ENCODE data around the gene PER3.

Gene PER3

DNA sequence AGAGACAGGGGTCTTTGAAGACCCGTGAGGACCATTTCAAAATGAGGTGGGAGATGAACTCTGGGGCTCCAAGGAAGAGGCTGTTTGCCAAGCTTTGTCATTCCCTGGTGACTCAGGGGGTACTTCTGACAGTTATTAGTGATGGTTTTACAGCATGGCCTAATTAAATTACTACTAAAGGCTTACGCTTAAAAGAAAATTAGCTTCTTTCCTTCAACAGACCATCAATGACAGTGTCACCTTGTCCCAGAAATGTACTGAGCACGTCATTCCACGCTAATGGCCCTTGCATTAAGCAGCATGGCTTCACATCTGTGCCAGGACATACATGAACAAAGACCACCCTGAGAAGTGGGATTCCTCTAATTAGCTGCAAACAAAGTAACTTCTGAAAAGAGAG is 73.9 kb downstream of the PER3 start:
- no peaks in the 10 kb centered on the region for H3K36me3 Mint-ChIP-seq (ENCODE audit: low read depth)
- no peak overlapping the region for H3K27ac Mint-ChIP-seq
- no peak for DNase-seq (ENCODE audit: low spot score)
- H3K4me1 Mint-ChIP-seq (ENCODE audit: low read depth): peaks cover 2% of the 10 kb centered on the region
- H3K4me3 Mint-ChIP-seq: no peak overlapping the region
- H3K9me3 Mint-ChIP-seq: no peaks in the 10 kb centered on the region
- peaks cover 5% of the 10 kb centered on the region for H3K27me3 Mint-ChIP-seq (ENCODE audit: low read depth)

DNA sequence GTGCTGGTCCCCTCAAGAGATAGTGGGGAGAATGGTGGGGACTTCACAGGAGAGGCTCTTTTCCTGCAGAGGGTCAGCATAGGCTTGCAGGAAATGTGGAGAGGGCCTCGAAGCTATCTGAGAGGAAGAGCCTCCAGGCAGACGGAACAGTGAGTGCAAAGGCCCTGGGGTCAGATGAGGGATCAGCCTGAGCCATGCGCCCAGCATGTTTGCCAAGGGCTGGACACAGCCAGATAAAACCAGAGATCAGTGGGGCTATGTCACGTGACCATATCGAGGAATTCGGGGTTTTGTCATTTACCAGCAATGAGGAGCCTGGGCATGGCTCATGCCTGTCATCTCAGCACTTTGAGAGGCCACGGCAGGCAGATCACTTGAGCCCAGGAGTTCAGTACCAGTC is 75.3 kb downstream of the PER3 start:
- Mint-ChIP-seq H3K4me3 (no peak overlapping the region), H3K36me3 (ENCODE audit: low read depth) (no peaks in the 10 kb centered on the region), H3K27me3 (ENCODE audit: low read depth) (peaks cover 3% of the 10 kb centered on the region), H3K4me1 (ENCODE audit: low read depth) (peaks cover 2% of the 10 kb centered on the region), H3K9me3 (no peaks in the 10 kb centered on the region), H3K27ac (no peak overlapping the region)
- no peak for DNase-seq (ENCODE audit: low spot score)

DNA sequence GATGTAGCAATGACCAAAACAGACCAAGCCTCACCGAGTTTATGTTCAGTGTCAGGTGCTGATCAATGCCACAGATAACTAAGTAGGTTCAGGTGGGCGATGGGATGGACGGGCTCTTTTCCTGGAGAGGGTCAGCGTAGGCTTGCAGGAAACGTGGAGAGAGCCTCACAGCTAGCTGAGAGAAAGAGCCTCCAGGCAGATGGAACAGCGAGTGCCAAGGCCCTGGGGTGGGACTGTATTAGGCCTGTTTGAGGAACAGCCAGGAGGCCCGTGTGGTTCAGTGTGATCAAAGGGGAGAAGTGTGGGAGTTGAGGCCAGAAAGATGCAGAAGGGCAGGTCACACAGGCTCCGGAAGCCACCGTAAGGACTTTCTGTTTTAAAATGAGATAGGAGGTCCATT is 76.0 kb downstream of the PER3 start:
- peaks cover 2% of the 10 kb centered on the region for H3K27me3 Mint-ChIP-seq (ENCODE audit: low read depth)
- H3K36me3 Mint-ChIP-seq (ENCODE audit: low read depth): no peaks in the 10 kb centered on the region
- DNase-seq (ENCODE audit: low spot score): no peak
- H3K27ac Mint-ChIP-seq: no peak overlapping the region
- H3K4me3 Mint-ChIP-seq: no peak overlapping the region
- peaks cover 2% of the 10 kb centered on the region for H3K4me1 Mint-ChIP-seq (ENCODE audit: low read depth)
- H3K9me3 Mint-ChIP-seq: no peaks in the 10 kb centered on the region

DNA sequence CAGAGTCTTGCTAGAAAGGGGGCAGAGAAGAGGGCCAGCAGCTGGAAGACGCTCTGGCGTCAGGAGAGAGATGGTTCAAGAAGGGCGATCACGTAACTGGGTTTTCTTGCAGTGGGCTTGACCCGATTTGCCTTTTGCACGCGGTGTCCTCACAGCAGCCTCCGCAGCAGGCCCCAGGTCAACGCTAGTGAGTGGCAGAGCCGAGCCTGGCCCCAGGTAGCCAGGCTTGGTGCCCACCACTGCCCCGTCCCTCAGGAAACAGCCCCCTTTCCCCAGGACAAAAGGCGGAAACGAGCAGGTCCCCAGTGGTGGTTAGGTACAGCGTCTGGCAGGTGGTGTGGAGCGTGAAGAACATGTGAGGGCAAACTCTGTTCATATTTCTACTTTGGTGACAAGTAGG is 77.4 kb downstream of the PER3 start:
- no peaks in the 10 kb centered on the region for H3K4me1 Mint-ChIP-seq (ENCODE audit: low read depth)
- H3K9me3 Mint-ChIP-seq: no peaks in the 10 kb centered on the region
- DNase-seq (ENCODE audit: low spot score): no peak
- H3K27ac Mint-ChIP-seq: no peak overlapping the region
- no peaks in the 10 kb centered on the region for H3K36me3 Mint-ChIP-seq (ENCODE audit: low read depth)
- no peak overlapping the region for H3K4me3 Mint-ChIP-seq
- no peaks in the 10 kb centered on the region for H3K27me3 Mint-ChIP-seq (ENCODE audit: low read depth)

DNA sequence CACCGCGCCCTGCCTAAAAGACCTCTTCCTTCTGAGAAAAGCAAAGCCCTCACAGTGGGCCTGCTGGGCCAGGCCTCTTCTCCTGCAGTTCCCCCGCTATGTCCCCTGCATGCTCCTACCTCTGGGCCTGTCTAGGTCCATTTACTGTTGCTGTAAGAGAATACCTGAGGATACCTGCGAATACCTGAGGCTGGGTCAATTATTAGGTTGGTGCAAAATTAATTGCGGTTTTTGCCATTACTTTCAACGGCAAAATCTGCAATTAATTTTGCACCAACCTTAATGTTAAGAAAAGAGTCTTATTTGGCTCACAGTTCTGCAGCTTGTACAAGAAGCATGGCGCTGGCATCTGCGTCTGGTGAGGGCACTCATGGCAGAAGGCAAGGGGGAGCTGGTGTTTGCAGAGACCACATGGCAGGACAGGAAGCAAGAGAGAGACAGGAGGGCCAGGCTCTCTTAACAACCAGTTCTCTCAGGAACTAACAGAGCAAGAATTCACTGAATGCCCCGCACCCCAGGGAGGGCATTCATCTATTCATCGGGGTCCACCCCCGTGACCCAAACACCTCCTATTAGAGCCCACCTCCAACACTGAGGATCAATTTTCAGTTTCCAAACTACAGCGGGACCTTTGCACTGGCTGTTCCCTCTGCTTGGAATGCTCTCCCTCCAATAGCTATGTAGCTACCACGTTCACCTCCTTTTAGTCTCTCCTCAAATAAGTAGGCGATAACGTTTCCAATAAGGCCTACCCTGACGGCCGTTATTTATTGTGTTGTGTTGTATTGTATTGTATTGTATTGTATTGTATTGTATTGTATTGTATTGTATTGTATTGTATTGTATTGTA is 78.3 kb downstream of the PER3 start:
- Mint-ChIP-seq H3K9me3 (no peaks in the 10 kb centered on the region), H3K4me3 (no peak overlapping the region), H3K4me1 (ENCODE audit: low read depth) (no peaks in the 10 kb centered on the region), H3K27me3 (ENCODE audit: low read depth) (no peaks in the 10 kb centered on the region), H3K36me3 (ENCODE audit: low read depth) (no peaks in the 10 kb centered on the region), H3K27ac (no peak overlapping the region)
- DNase-seq (ENCODE audit: low spot score): no peak

DNA sequence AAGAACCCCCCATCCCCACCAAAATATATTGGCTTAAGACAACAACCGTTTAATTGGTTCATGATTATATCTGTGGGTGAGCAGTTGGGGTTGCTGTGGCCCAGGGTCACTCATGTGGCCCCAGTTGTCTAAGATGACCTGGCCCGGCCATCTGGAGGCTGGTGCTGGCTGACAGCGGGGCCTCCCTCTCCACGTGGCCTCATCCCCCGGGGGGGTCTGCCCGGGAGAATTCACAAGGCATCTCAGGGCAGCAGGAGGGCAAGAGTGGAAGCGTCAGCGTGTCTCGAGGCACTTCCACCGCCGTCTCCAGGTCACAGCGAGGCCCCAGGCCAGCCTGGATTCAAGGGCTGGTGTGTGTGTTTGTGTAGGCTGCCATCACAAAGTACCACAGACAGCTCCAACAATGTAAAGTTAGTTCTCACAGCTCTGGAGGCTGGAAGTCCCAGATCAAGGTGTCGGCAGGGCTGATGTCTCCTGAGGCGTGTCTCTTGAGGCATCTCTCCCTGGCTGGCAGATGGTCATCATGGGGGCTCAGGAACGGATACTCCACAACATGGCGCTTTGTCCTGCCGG is 79.8 kb downstream of the PER3 start:
- DNase-seq (ENCODE audit: low spot score): no peak
- H3K27me3 Mint-ChIP-seq (ENCODE audit: low read depth): no peaks in the 10 kb centered on the region
- H3K36me3 Mint-ChIP-seq (ENCODE audit: low read depth): no peaks in the 10 kb centered on the region
- H3K4me3 Mint-ChIP-seq: no peak overlapping the region
- H3K27ac Mint-ChIP-seq: no peak overlapping the region
- H3K4me1 Mint-ChIP-seq (ENCODE audit: low read depth): no peaks in the 10 kb centered on the region
- no peaks in the 10 kb centered on the region for H3K9me3 Mint-ChIP-seq

DNA sequence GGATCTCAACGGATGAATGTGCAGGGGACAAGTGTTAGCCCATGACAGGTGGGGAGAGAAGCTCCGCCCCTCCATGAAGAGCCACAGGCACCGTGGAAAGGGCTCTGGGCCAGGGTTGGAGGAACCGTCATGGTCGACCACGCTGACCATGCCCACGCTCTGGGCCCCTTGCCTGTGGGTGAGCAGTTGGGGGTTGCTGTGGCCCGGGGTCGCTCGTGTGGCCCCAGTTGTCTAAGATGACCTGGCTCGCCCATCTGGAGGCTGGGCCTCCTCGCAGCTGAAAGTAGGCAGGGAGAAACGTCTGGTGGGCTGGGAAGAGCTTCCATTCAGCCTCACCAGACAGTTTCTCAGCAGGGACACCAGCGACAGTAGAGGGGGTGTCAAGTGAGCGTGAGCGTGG is 81.9 kb downstream of the PER3 start:
- H3K27ac Mint-ChIP-seq: no peak overlapping the region
- no peaks in the 10 kb centered on the region for H3K9me3 Mint-ChIP-seq
- no peaks in the 10 kb centered on the region for H3K27me3 Mint-ChIP-seq (ENCODE audit: low read depth)
- no peaks in the 10 kb centered on the region for H3K4me1 Mint-ChIP-seq (ENCODE audit: low read depth)
- no peak for DNase-seq (ENCODE audit: low spot score)
- no peaks in the 10 kb centered on the region for H3K36me3 Mint-ChIP-seq (ENCODE audit: low read depth)
- no peak overlapping the region for H3K4me3 Mint-ChIP-seq

DNA sequence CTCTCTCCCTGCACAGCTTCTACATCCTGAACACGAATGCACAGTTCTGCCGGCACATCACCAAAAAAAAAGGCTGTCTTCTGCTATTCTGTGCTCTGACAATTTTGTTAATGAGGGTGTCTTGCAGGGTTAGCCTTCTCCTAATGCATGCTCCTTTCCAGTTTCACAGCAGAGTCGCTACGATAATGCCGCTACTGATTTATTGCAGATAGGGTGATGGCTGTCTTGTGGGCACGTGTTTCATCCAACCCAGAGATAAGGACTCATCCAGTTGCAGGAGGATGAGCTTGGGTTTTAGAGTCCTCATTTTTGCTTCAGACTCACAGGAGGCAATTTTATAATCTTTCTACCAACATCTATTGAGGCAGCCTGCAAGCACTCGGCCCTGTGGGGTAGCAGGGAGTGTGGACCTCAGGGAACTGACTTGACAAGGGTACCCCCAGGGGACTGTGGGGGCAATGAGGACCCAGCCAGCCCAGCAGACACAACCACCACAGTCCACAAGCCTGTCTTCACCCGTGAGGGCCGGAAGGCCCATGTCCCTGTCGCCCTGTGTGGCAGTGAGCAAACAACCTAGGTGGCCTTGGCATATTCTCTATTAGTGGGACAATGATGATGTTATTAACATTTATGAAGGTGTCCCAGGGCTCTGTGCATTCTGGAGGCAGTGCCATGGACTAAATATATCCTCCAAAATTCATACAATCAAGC is 84.1 kb downstream of the PER3 start:
- Mint-ChIP-seq H3K4me1 (ENCODE audit: low read depth) (no peaks in the 10 kb centered on the region), H3K4me3 (no peak overlapping the region), H3K27me3 (ENCODE audit: low read depth) (no peaks in the 10 kb centered on the region), H3K9me3 (no peaks in the 10 kb centered on the region), H3K27ac (no peak overlapping the region), H3K36me3 (ENCODE audit: low read depth) (no peaks in the 10 kb centered on the region)
- DNase-seq (ENCODE audit: low spot score): no peak

DNA sequence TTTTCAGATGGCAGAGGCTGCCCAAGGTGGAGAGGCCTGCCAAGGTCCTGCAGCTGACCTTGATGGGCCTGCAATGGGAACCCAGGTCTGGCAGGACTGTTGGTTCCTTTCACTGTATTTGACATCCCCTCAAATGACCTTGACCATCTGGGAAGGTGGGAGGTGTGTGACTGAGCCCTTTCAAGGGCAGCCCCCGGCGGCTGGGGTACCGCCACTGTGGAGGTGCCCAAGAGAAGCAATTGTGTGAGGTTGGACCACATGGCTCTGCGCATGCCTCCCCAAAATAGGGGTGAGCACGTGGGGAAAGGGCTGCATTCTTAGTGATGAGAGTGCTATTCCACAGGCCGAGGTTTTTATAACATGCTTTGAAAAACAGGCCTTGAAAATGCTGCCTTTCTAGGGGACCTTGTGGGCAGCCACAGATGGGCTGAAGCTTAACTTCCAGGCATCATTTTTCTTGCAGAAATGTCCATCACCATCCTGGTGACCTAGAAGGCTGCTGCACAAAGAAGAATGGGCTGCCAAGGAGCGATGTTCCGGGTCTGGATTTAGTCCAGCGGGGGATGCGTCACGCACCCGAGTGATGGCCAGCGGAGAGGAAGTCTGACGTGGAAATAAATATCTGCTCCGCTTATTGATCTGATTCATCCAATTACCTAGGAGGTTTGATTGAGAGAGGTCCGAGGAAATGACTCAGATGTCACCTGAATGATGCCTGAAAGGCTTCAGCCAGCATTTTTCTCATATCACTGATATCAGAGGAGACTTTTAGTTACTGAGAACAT is 85.2 kb downstream of the PER3 start:
- Mint-ChIP-seq H3K4me1 (ENCODE audit: low read depth) (no peaks in the 10 kb centered on the region), H3K4me3 (no peak overlapping the region), H3K27me3 (ENCODE audit: low read depth) (no peaks in the 10 kb centered on the region), H3K36me3 (ENCODE audit: low read depth) (no peaks in the 10 kb centered on the region), H3K9me3 (no peaks in the 10 kb centered on the region), H3K27ac (no peak overlapping the region)
- DNase-seq (ENCODE audit: low spot score): no peak

DNA sequence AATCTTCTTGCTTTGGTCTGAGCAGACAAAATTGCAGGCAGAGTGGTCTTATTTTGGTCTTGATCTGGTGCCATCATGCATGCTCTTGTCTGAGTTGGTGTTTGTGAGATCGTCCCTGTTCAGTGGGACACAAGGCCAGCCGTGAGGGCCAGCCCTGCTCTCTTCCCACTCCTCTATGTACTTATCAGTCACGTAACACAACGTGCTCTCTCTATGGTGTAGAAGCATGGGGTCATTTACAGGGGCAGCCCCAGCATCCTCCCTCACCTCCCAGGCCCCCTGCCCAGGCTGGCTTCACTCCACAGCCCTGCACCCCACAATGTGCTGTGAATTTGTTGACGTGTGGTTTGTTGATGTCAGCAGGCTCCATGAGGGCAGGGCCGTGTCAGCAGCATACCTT is 87.0 kb downstream of the PER3 start:
- no peaks in the 10 kb centered on the region for H3K36me3 Mint-ChIP-seq (ENCODE audit: low read depth)
- H3K9me3 Mint-ChIP-seq: no peaks in the 10 kb centered on the region
- DNase-seq (ENCODE audit: low spot score): no peak
- H3K27me3 Mint-ChIP-seq (ENCODE audit: low read depth): no peaks in the 10 kb centered on the region
- no peaks in the 10 kb centered on the region for H3K4me1 Mint-ChIP-seq (ENCODE audit: low read depth)
- no peak overlapping the region for H3K4me3 Mint-ChIP-seq
- H3K27ac Mint-ChIP-seq: no peak overlapping the region

DNA sequence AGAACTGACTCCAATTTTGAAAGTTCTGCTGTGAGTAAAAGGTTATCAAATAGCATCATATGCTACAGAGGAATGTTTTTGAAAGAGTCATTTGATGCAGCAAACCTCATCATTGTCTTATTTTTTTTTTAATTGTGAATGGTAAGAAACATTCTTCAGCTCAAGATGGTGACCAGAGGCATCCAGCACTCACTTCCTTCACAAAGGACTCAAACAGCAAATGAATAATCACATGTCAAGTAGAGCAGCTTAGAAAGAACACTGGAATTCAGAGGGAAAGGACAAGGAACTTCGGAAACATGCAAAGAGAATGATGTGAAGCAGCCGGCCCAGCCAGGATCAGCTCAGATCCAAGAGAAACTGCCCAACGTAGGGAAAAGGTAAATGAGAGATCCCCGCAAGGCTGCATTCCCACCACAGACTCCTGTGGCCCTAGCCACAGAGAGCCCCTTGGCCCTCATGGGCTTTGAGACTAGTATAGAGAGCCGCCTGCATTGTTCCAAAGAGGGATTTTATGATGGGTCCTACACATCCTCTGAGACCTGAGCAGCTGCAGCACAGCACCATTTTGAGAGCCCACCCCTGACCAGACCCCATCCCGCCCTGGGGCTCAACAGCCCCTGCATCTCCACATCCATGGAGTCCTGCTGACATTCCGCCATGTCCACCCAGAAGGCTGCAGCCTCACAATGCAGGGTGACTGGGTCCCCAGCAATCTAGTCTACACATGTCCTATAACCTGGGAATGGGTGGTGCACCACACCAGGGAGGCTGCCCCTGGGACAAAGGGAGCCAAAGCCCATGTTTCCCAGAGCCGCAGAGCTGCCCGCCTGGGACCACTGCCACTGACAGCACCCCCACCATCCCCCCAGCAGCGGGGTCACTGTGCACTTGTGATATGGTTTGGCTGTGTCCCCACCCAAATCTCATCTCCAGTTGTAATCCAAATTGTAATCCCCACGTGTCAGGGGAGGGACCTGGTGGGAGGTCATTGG is 90.0 kb downstream of the PER3 start:
- Mint-ChIP-seq H3K36me3 (ENCODE audit: low read depth) (no peaks in the 10 kb centered on the region), H3K4me1 (ENCODE audit: low read depth) (peaks cover 3% of the 10 kb centered on the region), H3K9me3 (peaks cover 11% of the 10 kb centered on the region), H3K27ac (no peak overlapping the region), H3K27me3 (ENCODE audit: low read depth) (peaks cover 4% of the 10 kb centered on the region), H3K4me3 (no peak overlapping the region)
- DNase-seq (ENCODE audit: low spot score): no peak

DNA sequence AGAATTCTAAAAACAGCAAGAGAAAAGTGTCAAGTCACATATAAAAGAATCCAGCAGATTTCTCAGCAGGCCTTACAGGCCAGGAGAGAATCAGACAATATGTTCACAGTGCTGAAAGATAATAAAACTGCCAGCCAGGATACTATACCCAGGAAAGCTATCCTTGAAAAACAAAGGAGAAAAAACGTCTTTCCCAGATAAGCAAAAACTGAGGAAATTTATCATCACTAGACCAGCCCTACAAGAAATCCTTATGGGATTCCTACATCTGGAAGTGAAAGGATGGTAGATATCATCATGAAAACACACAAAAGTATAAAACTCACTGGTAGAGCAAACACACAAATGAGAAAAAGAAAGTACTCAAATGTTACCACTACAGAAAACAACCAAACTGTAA is 93.9 kb downstream of the PER3 start:
- peaks cover 8% of the 10 kb centered on the region for H3K27me3 Mint-ChIP-seq (ENCODE audit: low read depth)
- no peak overlapping the region for H3K4me3 Mint-ChIP-seq
- H3K27ac Mint-ChIP-seq: no peak overlapping the region
- H3K9me3 Mint-ChIP-seq: peaks cover 11% of the 10 kb centered on the region
- DNase-seq (ENCODE audit: low spot score): no peak
- H3K36me3 Mint-ChIP-seq (ENCODE audit: low read depth): no peaks in the 10 kb centered on the region
- peaks cover 3% of the 10 kb centered on the region for H3K4me1 Mint-ChIP-seq (ENCODE audit: low read depth)

DNA sequence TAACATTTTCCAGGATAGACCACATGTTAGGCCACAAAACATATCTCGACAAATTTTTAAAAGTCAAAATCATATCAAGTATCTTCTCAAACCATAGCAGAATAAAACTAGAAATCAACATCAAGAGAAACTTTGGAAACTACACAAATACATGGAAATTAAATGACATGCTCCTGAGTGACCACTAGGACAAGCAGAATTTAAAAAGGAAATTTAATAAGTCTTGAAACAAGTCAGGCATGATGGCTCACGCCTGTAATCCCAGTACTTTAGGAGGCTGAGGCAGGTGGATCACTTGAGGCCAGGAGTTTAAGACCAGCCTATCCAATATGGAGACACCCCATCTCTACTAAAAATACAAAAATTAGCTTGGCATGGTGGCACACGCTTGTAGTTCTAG is 95.1 kb downstream of the PER3 start:
- H3K27me3 Mint-ChIP-seq (ENCODE audit: low read depth): peaks cover 11% of the 10 kb centered on the region
- H3K4me3 Mint-ChIP-seq: no peak overlapping the region
- peaks cover 11% of the 10 kb centered on the region for H3K9me3 Mint-ChIP-seq
- H3K27ac Mint-ChIP-seq: no peak overlapping the region
- DNase-seq (ENCODE audit: low spot score): no peak
- H3K4me1 Mint-ChIP-seq (ENCODE audit: low read depth): peaks cover 3% of the 10 kb centered on the region
- no peaks in the 10 kb centered on the region for H3K36me3 Mint-ChIP-seq (ENCODE audit: low read depth)

All from T-helper 2 cell treated with Interferon-gamma antibody and Interleukin-4, amounts not matched to agents 5 μg/mL and 100 μg/mL, for 36 hours (primary cell).